Esophagus mucosa (tissue), 1 donor: ENCODE results near the gene RPS18. TPM values are rescaled to one million over a fixed set of nuclear protein-coding genes. Genes with fewer than 3 reads are reported as not detected.

Source experiments
- ATAC-seq: fragments of 200-7000 bp; cut with Tn5 transposase; one replicate; pipeline ENCODE4 v1.9.1; 2020
- total RNA-seq: library from RNA; stranded (reverse); gene quantifications from one replicate; pipeline ENCODE4 v1.2.4, GENCODE V29; 2023
- donor health status: DM: yes; HTN: yes; CAD: no.

Gene RPS18
- total RNA-seq, 1 donor from 2014 or later: 3,499 TPM

GRCh38 chr6:33314943-33315792 is 43.3 kb downstream of the RPS18 start:
- ATAC-seq: peak; percentile 29

- no peak for ATAC-seq
These were observed 44.1 kb downstream of the RPS18 start for GRCh38 chr6:33315793-33316602.

GRCh38 chr6:33316603-33317418 is 44.9 kb downstream of the RPS18 start:
- ATAC-seq: no peak

GRCh38 chr6:33317419-33317668 is 45.5 kb downstream of the RPS18 start:
- peak; percentile 6 for ATAC-seq

- ATAC-seq: peak; percentile 74
These were observed 46.0 kb downstream of the RPS18 start, which contains the start of gene ZBTB22 for GRCh38 chr6:33317669-33318425. Gene ZBTB22, minus strand, starts transcription at chr6:33317744. Its CDS starts 828 bp downstream, at chr6:33316916.

- ATAC-seq: no peak
These were observed 46.7 kb downstream of the RPS18 start for GRCh38 chr6:33318426-33319073.

- ATAC-seq: no peak
These were observed 48.1 kb downstream of the RPS18 start for GRCh38 chr6:33319939-33320314.

- ATAC-seq: no peak
These were observed 48.7 kb downstream of the RPS18 start for GRCh38 chr6:33320315-33321181.

- no peak for ATAC-seq
These were observed 49.4 kb downstream of the RPS18 start for GRCh38 chr6:33321227-33321626.

GRCh38 chr6:33323623-33323948 is 51.7 kb downstream of the RPS18 start:
- ATAC-seq: no peak

- ATAC-seq: no peak
These were observed 52.2 kb downstream of the RPS18 start for GRCh38 chr6:33324125-33324524.

Other genes starting within 250 kb of the RPS18 start
- gene HLA-DPA1, start 198.4 kb upstream of the RPS18 start, total RNA-seq: 12.7 TPM
- 10.5 TPM for gene HLA-DPB1, start 196.1 kb upstream of the RPS18 start, total RNA-seq
- gene COL11A2, start 79.6 kb upstream of the RPS18 start, total RNA-seq: 0.32 TPM
- gene RXRB, start 71.4 kb upstream of the RPS18 start, total RNA-seq: 19.6 TPM
- gene SLC39A7, start 71.2 kb upstream of the RPS18 start, total RNA-seq: 31.1 TPM
- 27.3 TPM for gene HSD17B8, start 67.4 kb upstream of the RPS18 start, total RNA-seq
- gene RING1, start 63.6 kb upstream of the RPS18 start, total RNA-seq: 27.0 TPM
- 38.8 TPM for gene VPS52, start 199 bp upstream of the RPS18 start, total RNA-seq
- gene B3GALT4, start 5.0 kb downstream of the RPS18 start, total RNA-seq: 16.9 TPM
- 31.5 TPM for gene WDR46, start 17.2 kb downstream of the RPS18 start, total RNA-seq
- 39.9 TPM for gene PFDN6, start 17.5 kb downstream of the RPS18 start, total RNA-seq
- gene RGL2, start 26.9 kb downstream of the RPS18 start, total RNA-seq: 55.8 TPM
- 63.5 TPM for gene TAPBP, start 42.0 kb downstream of the RPS18 start, total RNA-seq
- gene ZBTB22, start 45.7 kb downstream of the RPS18 start, total RNA-seq: 10.6 TPM
- gene DAXX, start 50.9 kb downstream of the RPS18 start, total RNA-seq: 28.1 TPM
- 19.0 TPM for gene KIFC1, start 119.7 kb downstream of the RPS18 start, total RNA-seq
- gene PHF1, start 138.9 kb downstream of the RPS18 start, total RNA-seq: 13.4 TPM
- 92.4 TPM for gene CUTA, start 146.0 kb downstream of the RPS18 start, total RNA-seq
- gene SYNGAP1, start 148.0 kb downstream of the RPS18 start, total RNA-seq: 7.1 TPM
- 5.5 TPM for gene ZBTB9, start 182.5 kb downstream of the RPS18 start, total RNA-seq